OCI-LY1 (cell line): ENCODE measurements around the gene TMEM239.
"Not testable (repeated sequence)": the region's sequence is repeated elsewhere in the genome, so short reads cannot be mapped to it uniquely, and the experiment has no call there.

Experiments used
- H2AFZ ChIP-seq: fragments of 200-600 bp; sonication (generic), shearing (Covaris generic); 2 replicates; pipeline ENCODE4 v1.6.0; 2014; ENCODE audit warnings: antibody characterized with exemption, mild to moderate bottlenecking, low read length
- H3F3A ChIP-seq: fragments of 200-600 bp; sonication (generic), shearing (Covaris generic); 2 replicates; pipeline ENCODE4 v1.6.0; 2014; ENCODE audit warnings: mild to moderate bottlenecking, antibody characterized with exemption, low read length, moderate library complexity; ENCODE audit not compliant: insufficient read depth
- H3K27ac ChIP-seq: fragments of 200-600 bp; sonication (generic); 2 replicates; pipeline ENCODE4 v1.5.1; 2014; ENCODE audit warnings: low read length, mixed run types, mild to moderate bottlenecking, low read depth; ENCODE audit not compliant: poor library complexity, severe bottlenecking
- H3K27me3 ChIP-seq: fragments of 200-600 bp; sonication (generic); 2 replicates; pipeline ENCODE4 v1.6.0; 2014; ENCODE audit warnings: antibody characterized with exemption, mild to moderate bottlenecking, low read length, moderate library complexity; ENCODE audit not compliant: insufficient read depth
- H3K36me3 ChIP-seq: fragments of 200-600 bp; sonication (generic); 2 replicates; pipeline ENCODE4 v1.6.1; 2014; ENCODE audit warnings: mild to moderate bottlenecking, antibody characterized with exemption, low read length, moderate library complexity, mixed read lengths; ENCODE audit not compliant: insufficient read depth
- H3K4me1 ChIP-seq: fragments of 200-600 bp; sonication (generic); 2 replicates; pipeline ENCODE4 v1.5.1; 2014; ENCODE audit warnings: mild to moderate bottlenecking, low read length, moderate library complexity; ENCODE audit not compliant: insufficient read depth, severe bottlenecking
- H3K4me2 ChIP-seq: fragments of 200-600 bp; sonication (generic), shearing (Covaris generic); 2 replicates; pipeline ENCODE4 v1.6.1; 2014; ENCODE audit warnings: low read length
- H3K4me3 ChIP-seq: fragments of 200-600 bp; sonication (generic); 2 replicates; pipeline ENCODE4 v1.5.1; 2014; ENCODE audit warnings: low read length, low read depth, mild to moderate bottlenecking, mixed read lengths; ENCODE audit not compliant: poor library complexity, severe bottlenecking
- H3K79me2 ChIP-seq: fragments of 200-600 bp; shearing (Covaris generic); 2 replicates; pipeline ENCODE4 v1.6.1; 2016; ENCODE audit warnings: mixed run types, low read length, mixed read lengths; ENCODE audit not compliant: insufficient read depth
- H3K9ac ChIP-seq: fragments of 200-600 bp; sonication (generic), shearing (Covaris generic); 2 replicates; pipeline ENCODE4 v1.6.1; 2014; ENCODE audit warnings: mild to moderate bottlenecking, low read length, mixed read lengths
- H3K9me2 ChIP-seq: fragments of 200-600 bp; sonication (generic), shearing (Covaris generic); 2 replicates; pipeline ENCODE4 v1.6.1; 2014; ENCODE audit warnings: low read depth, mild to moderate bottlenecking, low read length, mixed read lengths
- H3K9me3 ChIP-seq: fragments of 200-600 bp; shearing (Covaris generic); 2 replicates; pipeline ENCODE4 v1.6.1; 2014; ENCODE audit warnings: low read length, mixed read lengths
- H4K20me1 ChIP-seq: fragments of 200-600 bp; sonication (generic), shearing (Covaris generic); 2 replicates; pipeline ENCODE4 v1.6.0; 2016; ENCODE audit warnings: mild to moderate bottlenecking, low read length; ENCODE audit not compliant: insufficient read depth
- CTCF ChIP-seq: fragments of 200-600 bp; sonication (generic), shearing (Covaris generic); IDR thresholded peaks from 2 replicates; pipeline ENCODE4 v1.5.1; 2017; ENCODE audit warnings: mild to moderate bottlenecking, antibody characterized with exemption, low read length, moderate library complexity, mixed read lengths
- EZH2 ChIP-seq: fragments of 200-600 bp; sonication (generic), shearing (Covaris generic); IDR thresholded peaks from 2 replicates; pipeline ENCODE4 v1.8.0; 2017; ENCODE audit warnings: borderline replicate concordance, mixed run types, mild to moderate bottlenecking, antibody characterized with exemption, low read length, moderate library complexity, mixed read lengths

Gene TMEM239

GRCh38 chr20:2806351-2806701, 9.8 kb upstream of the TMEM239 start:
- TF ChIP-seq EZH2 (no peak), CTCF (no peak)
- H3K4me3 ChIP-seq, result no peak overlapping the region
- H3K27ac ChIP-seq, result no peak overlapping the region
- H3K36me3 ChIP-seq, result no peaks in the 10 kb centered on the region
- no peaks in the 10 kb centered on the region for H3K79me2 ChIP-seq
- no peak overlapping the region for H3K9ac ChIP-seq
- H3K4me1 ChIP-seq, result no peaks in the 10 kb centered on the region
- no peaks in the 10 kb centered on the region for H3K9me2 ChIP-seq
- H3K9me3 ChIP-seq, result no peaks in the 10 kb centered on the region
- no peaks in the 10 kb centered on the region for H4K20me1 ChIP-seq
- H2AFZ ChIP-seq, result no peak overlapping the region
- no peaks in the 10 kb centered on the region for H3K27me3 ChIP-seq
- H3K4me2 ChIP-seq, result no peak overlapping the region
- no peaks in the 10 kb centered on the region for H3F3A ChIP-seq

- H3K4me2 ChIP-seq, result no peak overlapping the region
- H3K27me3 ChIP-seq, result no peaks in the 10 kb centered on the region
- H3K9me3 ChIP-seq, result no peaks in the 10 kb centered on the region
- no peaks in the 10 kb centered on the region for H3K79me2 ChIP-seq
- no peak overlapping the region for H2AFZ ChIP-seq
- H3K27ac ChIP-seq, result no peak overlapping the region
- TF ChIP-seq EZH2 (no peak), CTCF (no peak)
- H3K9me2 ChIP-seq, result no peaks in the 10 kb centered on the region
- no peak overlapping the region for H3K4me3 ChIP-seq
- H3F3A ChIP-seq, result no peaks in the 10 kb centered on the region
- H3K9ac ChIP-seq, result no peak overlapping the region
- H4K20me1 ChIP-seq, result no peaks in the 10 kb centered on the region
- H3K36me3 ChIP-seq, result no peaks in the 10 kb centered on the region
- H3K4me1 ChIP-seq, result no peaks in the 10 kb centered on the region
Measured at GRCh38 chr20:2807019-2807418, 9.1 kb upstream of the TMEM239 start.

- not testable (repeated sequence) for H3K4me2 ChIP-seq, H3K4me1 ChIP-seq, H3K9ac ChIP-seq, H3K27me3 ChIP-seq, H4K20me1 ChIP-seq, H3K79me2 ChIP-seq, H3K9me3 ChIP-seq, H3K4me3 ChIP-seq, H3K27ac ChIP-seq, H3K36me3 ChIP-seq, H2AFZ ChIP-seq, H3K9me2 ChIP-seq, H3F3A ChIP-seq
Measured at GRCh38 chr20:2807929-2808328, 8.2 kb upstream of the TMEM239 start.

- Histone ChIP-seq H2AFZ (no peak overlapping the region), H3K9me2 (no peaks in the 10 kb centered on the region), H3K9ac (no peak overlapping the region), H3K4me1 (no peaks in the 10 kb centered on the region), H3K36me3 (no peaks in the 10 kb centered on the region), H4K20me1 (no peaks in the 10 kb centered on the region), H3K4me2 (no peak overlapping the region), H3K27me3 (no peaks in the 10 kb centered on the region), H3K27ac (no peak overlapping the region), H3K9me3 (no peaks in the 10 kb centered on the region), H3K79me2 (no peaks in the 10 kb centered on the region), H3F3A (no peaks in the 10 kb centered on the region), H3K4me3 (no peak overlapping the region)
- TF ChIP-seq EZH2, result no peak
- TF ChIP-seq CTCF, result no peak
Measured at GRCh38 chr20:2809690-2810089, 6.5 kb upstream of the TMEM239 start.
